DND-41 (cell line): ENCODE data around the gene THUMPD1.

Experiments used
- CTCF ChIP-seq: IDR thresholded peaks from 2 replicates; pipeline ENCODE4 v1.5.1; 2012; ENCODE audit warnings: borderline replicate concordance, low read length, moderate library complexity, mild to moderate bottlenecking; ENCODE audit not compliant: poor library complexity, severe bottlenecking; ENCODE audit errors: extremely low read depth
- EZH2 ChIP-seq: IDR thresholded peaks from 3 replicates; pipeline ENCODE4 v1.6.1; 2012; ENCODE audit warnings: borderline replicate concordance, low read depth, mild to moderate bottlenecking, moderate library complexity, low read length, inconsistent platforms; ENCODE audit not compliant: severe bottlenecking

DNA sequence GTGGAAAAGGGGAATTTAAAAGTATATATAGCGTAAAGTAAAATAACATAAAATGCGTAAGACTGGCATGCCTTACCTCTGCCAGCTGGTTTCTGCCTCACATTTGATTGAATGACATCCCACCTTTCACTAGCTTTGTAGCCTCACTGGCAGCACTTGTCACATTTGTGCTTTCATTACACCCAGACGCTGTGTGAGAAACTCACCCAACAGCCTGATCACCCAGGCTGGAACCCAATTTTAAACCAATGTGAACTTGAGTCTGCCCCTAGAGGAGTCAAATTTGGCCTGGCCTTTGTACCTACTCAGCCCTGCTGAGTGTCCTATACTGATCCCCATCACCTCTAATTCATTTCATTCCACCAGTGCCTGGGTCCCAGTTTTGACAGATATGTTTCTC is 4.8 kb upstream of the THUMPD1 start:
- no peak for TF ChIP-seq CTCF
- no peak for TF ChIP-seq EZH2
